Prostate gland (tissue), 2 donors: ENCODE data around the gene CRYBG3. TPM values are rescaled to one million over a fixed set of nuclear protein-coding genes. Genes with fewer than 3 reads are reported as not detected.

Experiments used
- DNase-seq: peaks from one replicate; pipeline ENCODE4 v3.0.0-alpha.2; 2019; ENCODE audit warnings: low spot score
- H3K27ac ChIP-seq, 2 donors: fragments of 200-600 bp; sonication (generic); 2 replicates each; pipeline ENCODE4 v1.5.1; 2017 to 2019
- H3K27me3 ChIP-seq: fragments of 200-600 bp; sonication (generic); replicated peaks from 2 replicates; pipeline ENCODE4 v1.5.1; 2019; ENCODE audit not compliant: insufficient read depth
- H3K36me3 ChIP-seq, 2 donors: fragments of 200-600 bp; sonication (generic); 1 replicate in 1 of 2; 2 replicates in 1 of 2; pipeline versions ENCODE4 v1.5.1 to v1.8.1; 2017 to 2019
- H3K4me1 ChIP-seq: fragments of 200-600 bp; sonication (generic); replicated peaks from 2 replicates; pipeline ENCODE4 v1.5.1; 2019
- H3K4me3 ChIP-seq, 2 donors: fragments of 200-600 bp; sonication (generic); 2 replicates each; pipeline ENCODE4 v1.5.1; 2017 to 2019
- H3K9me3 ChIP-seq: fragments of 200-600 bp; sonication (generic); 2 replicates; pipeline ENCODE4 v1.5.1; 2017
- POLR2A ChIP-seq: fragments of 450-650 bp; IDR thresholded peaks from one replicate; pipeline ENCODE4 v1.6.1; 2016; ENCODE audit warnings: antibody characterized with exemption, mild to moderate bottlenecking
- POLR2AphosphoS5 ChIP-seq: sonication (generic); formaldehyde crosslinking; IDR thresholded peaks from one replicate; pipeline ENCODE4 v1.6.1; 2017; ENCODE audit warnings: antibody characterized with exemption
- WGBS: methylation state at CpG from one replicate; pipeline ENCODE4 v1.1.5; 2018; 5-methylcytosine and 5-hydroxymethylcytosine counted together
- intact Hi-C: fragments of 100-400 bp; cut with DNase I; formaldehyde crosslinking; loops from one replicate; pipeline ENCODE4 v1.14.2; 2022
- total RNA-seq, 2 donors: library from RNA; depleted of rRNA; stranded (reverse); fragments of >200 nt; gene quantifications; one replicate each; pipeline ENCODE4 v1.1.0, GENCODE V29; 2016
- TF ChIP-seq, protein P1 (sequence below), 4 experiments: fragments of 200-600 bp in 2 of 4; fragments of 450-650 bp in 2 of 4; sonication (generic) in 2 of 4; IDR thresholded peaks; 1 replicate in 3 of 4; 2 replicates in 1 of 4; pipeline ENCODE4 v1.5.1; 2016 to 2019; ENCODE audit warnings: antibody characterized with exemption in 4 of 4, mild to moderate bottlenecking in 2 of 4, moderate library complexity in 2 of 4

The CRYBG3 gene
- total RNA-seq, 2 donors from 2014 or later, result 22.0 to 23.5 TPM

DNA sequence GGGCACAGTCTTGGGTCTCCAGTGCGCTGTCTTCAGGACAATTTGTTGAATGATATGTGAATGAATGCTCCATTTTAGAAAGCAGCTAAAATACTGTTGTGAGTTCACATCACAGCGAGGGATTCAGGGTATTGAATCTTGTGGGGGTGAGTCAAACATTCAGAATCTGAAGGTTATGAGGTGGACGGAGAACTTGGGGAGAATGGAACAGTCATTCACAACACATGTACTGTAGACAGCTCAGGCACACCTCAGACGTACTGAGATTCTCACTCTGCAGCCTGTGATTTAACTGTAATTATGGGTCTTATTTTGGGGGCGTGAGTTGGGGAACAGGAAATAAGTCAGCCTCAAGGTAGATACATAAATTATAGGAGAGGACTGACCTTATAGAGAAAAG lies 13.9 kb downstream of the CRYBG3 start:
- Histone ChIP-seq H3K4me1 (no peaks in the 10 kb centered on the region), H3K27me3 (no peaks in the 10 kb centered on the region), H3K36me3 (no peaks in the 10 kb centered on the region), H3K9me3 (no peaks in the 10 kb centered on the region), H3K4me3 (no peak overlapping the region), H3K27ac (no peak overlapping the region)
- intact Hi-C loops, result no loop called here
- no peak for DNase-seq
- TF ChIP-seq, protein P1, sequence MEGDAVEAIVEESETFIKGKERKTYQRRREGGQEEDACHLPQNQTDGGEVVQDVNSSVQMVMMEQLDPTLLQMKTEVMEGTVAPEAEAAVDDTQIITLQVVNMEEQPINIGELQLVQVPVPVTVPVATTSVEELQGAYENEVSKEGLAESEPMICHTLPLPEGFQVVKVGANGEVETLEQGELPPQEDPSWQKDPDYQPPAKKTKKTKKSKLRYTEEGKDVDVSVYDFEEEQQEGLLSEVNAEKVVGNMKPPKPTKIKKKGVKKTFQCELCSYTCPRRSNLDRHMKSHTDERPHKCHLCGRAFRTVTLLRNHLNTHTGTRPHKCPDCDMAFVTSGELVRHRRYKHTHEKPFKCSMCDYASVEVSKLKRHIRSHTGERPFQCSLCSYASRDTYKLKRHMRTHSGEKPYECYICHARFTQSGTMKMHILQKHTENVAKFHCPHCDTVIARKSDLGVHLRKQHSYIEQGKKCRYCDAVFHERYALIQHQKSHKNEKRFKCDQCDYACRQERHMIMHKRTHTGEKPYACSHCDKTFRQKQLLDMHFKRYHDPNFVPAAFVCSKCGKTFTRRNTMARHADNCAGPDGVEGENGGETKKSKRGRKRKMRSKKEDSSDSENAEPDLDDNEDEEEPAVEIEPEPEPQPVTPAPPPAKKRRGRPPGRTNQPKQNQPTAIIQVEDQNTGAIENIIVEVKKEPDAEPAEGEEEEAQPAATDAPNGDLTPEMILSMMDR (IDR thresholded peaks at IDR 0.05), result no peak
- TF ChIP-seq POLR2AphosphoS5, result no peak
- TF ChIP-seq POLR2A, result no peak
- 94% methylated on average over 5 of the region's 5 CpGs for WGBS

DNA sequence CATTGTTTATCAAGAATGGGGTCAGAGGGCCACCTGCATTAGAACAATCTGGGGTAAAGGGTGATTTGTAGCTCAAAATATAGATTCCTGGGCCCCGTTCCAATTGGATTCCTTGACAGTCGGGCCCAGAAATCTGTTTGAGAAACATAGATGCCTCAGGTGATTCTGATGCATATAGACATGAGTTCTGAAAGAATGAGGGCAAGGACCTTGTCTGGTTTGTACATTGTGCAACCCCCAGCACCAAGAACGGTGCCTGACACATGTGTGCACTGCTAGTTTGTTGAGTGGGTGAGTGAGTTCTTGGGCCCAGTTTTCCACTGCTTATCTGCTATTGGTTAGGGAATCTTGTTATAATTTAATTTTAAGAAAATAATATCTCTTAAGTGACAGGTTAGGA lies 16.6 kb downstream of the CRYBG3 start:
- no peak overlapping the region for H3K4me3 ChIP-seq
- no peaks in the 10 kb centered on the region for H3K27me3 ChIP-seq
- H3K27ac ChIP-seq, result no peak overlapping the region
- intact Hi-C loops, result no loop called here
- H3K9me3 ChIP-seq, result no peaks in the 10 kb centered on the region
- TF ChIP-seq, protein P1 (IDR thresholded peaks at IDR 0.05), result no peak
- TF ChIP-seq POLR2A (no peak), POLR2AphosphoS5 (no peak)
- H3K4me1 ChIP-seq, result no peaks in the 10 kb centered on the region
- no peaks in the 10 kb centered on the region for H3K36me3 ChIP-seq
- no peak for DNase-seq
- WGBS, result 88% methylated on average over 3 of the region's 3 CpGs

DNA sequence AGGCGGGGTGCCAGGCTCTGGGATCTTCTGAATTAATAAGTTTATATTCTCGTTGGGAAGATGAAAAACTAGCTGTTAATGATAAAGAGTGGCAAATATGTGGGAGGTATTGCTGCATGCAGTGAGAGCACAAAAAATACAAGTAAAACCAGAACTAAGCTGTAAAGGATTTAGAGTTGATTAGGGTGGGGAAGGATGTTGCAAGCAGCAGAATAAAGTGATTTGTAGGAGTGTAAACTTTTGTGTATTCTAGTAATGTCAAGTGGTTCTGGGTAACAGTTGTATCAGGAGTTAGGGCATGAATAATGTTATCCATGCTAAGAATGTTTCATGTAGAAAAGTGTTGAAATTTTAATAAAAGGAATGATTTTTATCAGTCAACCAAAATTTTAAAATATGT lies 18.1 kb downstream of the CRYBG3 start:
- no peaks in the 10 kb centered on the region for H3K36me3 ChIP-seq
- no peaks in the 10 kb centered on the region for H3K4me1 ChIP-seq
- no peak overlapping the region for H3K27ac ChIP-seq
- no peak for DNase-seq
- no peaks in the 10 kb centered on the region for H3K9me3 ChIP-seq
- WGBS, result 62% methylated on average over 2 of the region's 2 CpGs
- intact Hi-C loops, result no loop called here
- H3K4me3 ChIP-seq, result no peak overlapping the region
- no peak for TF ChIP-seq POLR2A
- no peaks in the 10 kb centered on the region for H3K27me3 ChIP-seq

DNA sequence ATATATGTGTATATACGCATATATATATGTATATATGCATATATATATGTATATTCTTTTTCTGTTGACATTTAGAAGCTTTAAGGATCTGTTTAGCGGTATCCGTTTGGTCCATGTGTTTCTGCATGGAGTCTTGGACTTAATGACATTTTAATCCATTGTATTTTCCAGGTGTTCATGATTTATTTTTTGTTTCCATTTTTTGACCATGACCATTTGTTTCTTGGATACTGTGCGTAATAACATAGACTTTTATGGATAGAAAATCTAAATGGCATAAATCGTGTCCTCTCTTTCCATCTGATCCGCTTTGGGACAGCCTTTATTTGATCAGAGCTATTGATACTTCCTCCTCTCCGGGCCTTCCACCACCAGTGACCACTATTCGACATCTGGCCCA lies 19.5 kb downstream of the CRYBG3 start:
- Histone ChIP-seq H3K27me3 (no peaks in the 10 kb centered on the region), H3K27ac (no peak overlapping the region), H3K4me3 (no peak overlapping the region), H3K9me3 (no peaks in the 10 kb centered on the region), H3K36me3 (no peaks in the 10 kb centered on the region), H3K4me1 (no peaks in the 10 kb centered on the region)
- DNase-seq, result no peak
- TF ChIP-seq, protein P1 (IDR thresholded peaks at IDR 0.05), result no peak
- TF ChIP-seq POLR2AphosphoS5, result no peak
- TF ChIP-seq POLR2A, result no peak
- WGBS, result 96% methylated on average over 8 of the region's 8 CpGs
- intact Hi-C loops, result no loop called here

DNA sequence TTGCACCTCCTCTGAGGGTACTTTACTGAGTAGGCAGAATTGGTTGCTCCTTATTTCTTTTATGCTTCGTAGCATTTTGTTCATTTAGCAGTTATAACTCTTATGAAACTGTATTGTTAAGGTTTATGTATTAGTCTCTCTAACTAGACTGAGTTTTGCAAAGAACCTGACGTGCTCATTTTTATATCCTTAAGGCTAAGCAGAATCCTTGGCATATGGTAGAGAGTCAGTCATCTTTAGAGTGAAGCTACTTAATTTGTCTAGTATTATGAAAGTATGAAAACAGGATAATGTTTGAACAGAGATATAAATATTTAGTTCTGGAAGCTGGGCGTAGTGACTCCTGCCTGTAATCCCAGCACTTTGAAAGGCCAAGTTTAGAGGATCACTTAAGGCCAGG lies 20.1 kb downstream of the CRYBG3 start:
- Histone ChIP-seq H3K27me3 (no peaks in the 10 kb centered on the region), H3K27ac (no peak overlapping the region), H3K4me3 (no peak overlapping the region), H3K36me3 (no peaks in the 10 kb centered on the region), H3K4me1 (no peaks in the 10 kb centered on the region), H3K9me3 (no peaks in the 10 kb centered on the region)
- no peak for DNase-seq
- intact Hi-C loops, result no loop called here
- TF ChIP-seq POLR2A (no peak), POLR2AphosphoS5 (no peak)
- TF ChIP-seq, protein P1 (IDR thresholded peaks at IDR 0.05), result no peak
- WGBS, result 92% methylated on average over 3 of the region's 3 CpGs
